Renal pelvis (tissue), 12 donors: ENCODE data around the gene LDHA. TPM values are rescaled to one million over a fixed set of nuclear protein-coding genes. Genes with fewer than 3 reads are reported as not detected.

Experiments
- DNase-seq: peaks from one replicate; pipeline ENCODE4 v3.0.0-alpha.2; 2013
- long read RNA-seq, 16 experiments: transcript quantifications; one replicate each; lab custom pipeline, GENCODE V29; 2026
- polyA plus RNA-seq, 3 donors: library from polyadenylated mRNA; unstranded; fragments of 120-200 nt; gene quantifications; one replicate each; pipeline ENCODE4 v1.2.1, GENCODE V29; 2013; ENCODE audit not compliant: insufficient read length in 3 of 3

LDHA gene
- 100 to 1,000 TPM; 298 to 317 (median 306) TPM for polyA plus RNA-seq
- long read RNA-seq, donor 1, transcript LDHA-205 (8 exons, 2,416 nt) = major isoform, 137 of 290 reads
- long read RNA-seq, donor 1, transcript LDHA-202 (5 exons, 2,169 nt) = minor isoform, 11 of 290 reads
- long read RNA-seq, donor 1, transcript LDHA-216 (4 exons, 1,345 nt) = minor isoform, 33 of 290 reads
- long read RNA-seq, donor 1, transcript LDHA-220 (7 exons, 1,288 nt) = minor isoform, 14 of 290 reads
- long read RNA-seq, donor 1, partial matches to known transcripts = 78 of 290 reads
- long read RNA-seq, donor 1, other reads (novel, unspliced or antisense) = 0 of 290 reads
- long read RNA-seq, donor 2, transcript LDHA-205 (8 exons, 2,416 nt) = major isoform, 127 of 311 reads
- long read RNA-seq, donor 2, transcript LDHA-202 (5 exons, 2,169 nt) = minor isoform, 38 of 311 reads
- long read RNA-seq, donor 2, transcript LDHA-216 (4 exons, 1,345 nt) = minor isoform, 32 of 311 reads
- long read RNA-seq, donor 2, transcript LDHA-220 (7 exons, 1,288 nt) = minor isoform, 15 of 311 reads
- long read RNA-seq, donor 2, partial matches to known transcripts = 89 of 311 reads
- long read RNA-seq, donor 2, other reads (novel, unspliced or antisense) = 0 of 311 reads
- long read RNA-seq, donor 3, transcript LDHA-202 (5 exons, 2,169 nt) = minor isoform, 6 of 165 reads
- long read RNA-seq, donor 3, transcript LDHA-205 (8 exons, 2,416 nt) = major isoform, 97 of 165 reads
- long read RNA-seq, donor 3, transcript LDHA-216 (4 exons, 1,345 nt) = minor isoform, 26 of 165 reads
- long read RNA-seq, donor 3, transcript LDHA-220 (7 exons, 1,288 nt) = minor isoform, 9 of 165 reads
- long read RNA-seq, donor 3, partial matches to known transcripts = 21 of 165 reads
- long read RNA-seq, donor 3, other reads (novel, unspliced or antisense) = 0 of 165 reads
- long read RNA-seq, donor 4, transcript LDHA-218 (8 exons, 2,305 nt) = minor isoform, 7 of 173 reads
- long read RNA-seq, donor 4, transcript LDHA-202 (5 exons, 2,169 nt) = minor isoform, 25 of 173 reads
- long read RNA-seq, donor 4, transcript LDHA-216 (4 exons, 1,345 nt) = minor isoform, 16 of 173 reads
- long read RNA-seq, donor 4, transcript LDHA-205 (8 exons, 2,416 nt) = major isoform, 94 of 173 reads
- long read RNA-seq, donor 4, partial matches to known transcripts = 20 of 173 reads
- long read RNA-seq, donor 4, other reads (novel, unspliced or antisense) = 0 of 173 reads
- long read RNA-seq, donor 5, transcript LDHA-220 (7 exons, 1,288 nt) = minor isoform, 10 of 107 reads
- long read RNA-seq, donor 5, transcript LDHA-205 (8 exons, 2,416 nt) = major isoform, 55 of 107 reads
- long read RNA-seq, donor 5, transcript LDHA-216 (4 exons, 1,345 nt) = minor isoform, 11 of 107 reads
- long read RNA-seq, donor 5, partial matches to known transcripts = 24 of 107 reads
- long read RNA-seq, donor 5, other reads (novel, unspliced or antisense) = 0 of 107 reads
- long read RNA-seq, donor 6, transcript LDHA-205 (8 exons, 2,416 nt) = major isoform, 100 of 215 reads
- long read RNA-seq, donor 6, transcript LDHA-216 (4 exons, 1,345 nt) = minor isoform, 11 of 215 reads
- long read RNA-seq, donor 6, transcript LDHA-220 (7 exons, 1,288 nt) = minor isoform, 10 of 215 reads
- long read RNA-seq, donor 6, transcript LDHA-202 (5 exons, 2,169 nt) = minor isoform, 17 of 215 reads
- long read RNA-seq, donor 6, partial matches to known transcripts = 64 of 215 reads
- long read RNA-seq, donor 6, other reads (novel, unspliced or antisense) = 0 of 215 reads
- long read RNA-seq, donor 7, transcript LDHA-218 (8 exons, 2,305 nt) = minor isoform, 7 of 177 reads
- long read RNA-seq, donor 7, transcript LDHA-216 (4 exons, 1,345 nt) = minor isoform, 15 of 177 reads
- long read RNA-seq, donor 7, transcript LDHA-220 (7 exons, 1,288 nt) = minor isoform, 8 of 177 reads
- long read RNA-seq, donor 7, transcript LDHA-205 (8 exons, 2,416 nt) = major isoform, 123 of 177 reads
- long read RNA-seq, donor 7, partial matches to known transcripts = 19 of 177 reads
- long read RNA-seq, donor 7, other reads (novel, unspliced or antisense) = 0 of 177 reads
- long read RNA-seq, donor 8, transcript LDHA-202 (5 exons, 2,169 nt) = minor isoform, 7 of 88 reads
- long read RNA-seq, donor 8, transcript LDHA-205 (8 exons, 2,416 nt) = major isoform, 54 of 88 reads
- long read RNA-seq, donor 8, transcript LDHA-216 (4 exons, 1,345 nt) = minor isoform, 14 of 88 reads
- long read RNA-seq, donor 8, transcript LDHA-220 (7 exons, 1,288 nt) = minor isoform, 8 of 88 reads
- long read RNA-seq, donor 8, partial matches to known transcripts = 0 of 88 reads
- long read RNA-seq, donor 8, other reads (novel, unspliced or antisense) = 0 of 88 reads
- long read RNA-seq, donor 9, transcript LDHA-218 (8 exons, 2,305 nt) = minor isoform, 12 of 259 reads
- long read RNA-seq, donor 9, transcript LDHA-205 (8 exons, 2,416 nt) = major isoform, 85 of 259 reads
- long read RNA-seq, donor 9, transcript LDHA-202 (5 exons, 2,169 nt) = minor isoform, 20 of 259 reads
- long read RNA-seq, donor 9, transcript LDHA-216 (4 exons, 1,345 nt) = minor isoform, 36 of 259 reads
- long read RNA-seq, donor 9, partial matches to known transcripts = 95 of 259 reads
- long read RNA-seq, donor 9, other reads (novel, unspliced or antisense) = 0 of 259 reads
- long read RNA-seq, donor 10, transcript LDHA-220 (7 exons, 1,288 nt) = minor isoform, 7 of 168 reads
- long read RNA-seq, donor 10, transcript LDHA-202 (5 exons, 2,169 nt) = minor isoform, 11 of 168 reads
- long read RNA-seq, donor 10, transcript LDHA-205 (8 exons, 2,416 nt) = major isoform, 83 of 168 reads
- long read RNA-seq, donor 10, transcript LDHA-216 (4 exons, 1,345 nt) = minor isoform, 23 of 168 reads
- long read RNA-seq, donor 10, partial matches to known transcripts = 37 of 168 reads
- long read RNA-seq, donor 10, other reads (novel, unspliced or antisense) = 0 of 168 reads
- long read RNA-seq, donor 11, transcript LDHA-205 (8 exons, 2,416 nt) = major isoform, 90 of 122 reads
- long read RNA-seq, donor 11, transcript LDHA-220 (7 exons, 1,288 nt) = minor isoform, 5 of 122 reads
- long read RNA-seq, donor 11, transcript LDHA-216 (4 exons, 1,345 nt) = minor isoform, 10 of 122 reads
- long read RNA-seq, donor 11, transcript LDHA-218 (8 exons, 2,305 nt) = minor isoform, 5 of 122 reads
- long read RNA-seq, donor 11, partial matches to known transcripts = 8 of 122 reads
- long read RNA-seq, donor 11, other reads (novel, unspliced or antisense) = 0 of 122 reads
- long read RNA-seq, donor 12, transcript LDHA-216 (4 exons, 1,345 nt) = minor isoform, 25 of 278 reads
- long read RNA-seq, donor 12, transcript LDHA-205 (8 exons, 2,416 nt) = major isoform, 129 of 278 reads
- long read RNA-seq, donor 12, transcript LDHA-202 (5 exons, 2,169 nt) = minor isoform, 25 of 278 reads
- long read RNA-seq, donor 12, transcript LDHA-218 (8 exons, 2,305 nt) = minor isoform, 10 of 278 reads
- long read RNA-seq, donor 12, partial matches to known transcripts = 78 of 278 reads
- long read RNA-seq, donor 12, other reads (novel, unspliced or antisense) = 0 of 278 reads
- long read RNA-seq, donor 13, transcript LDHA-216 (4 exons, 1,345 nt) = minor isoform, 8 of 71 reads
- long read RNA-seq, donor 13, transcript LDHA-205 (8 exons, 2,416 nt) = major isoform, 48 of 71 reads
- long read RNA-seq, donor 13, partial matches to known transcripts = 6 of 71 reads
- long read RNA-seq, donor 13, other reads (novel, unspliced or antisense) = 0 of 71 reads
- long read RNA-seq, donor 14 = 0 reads
- long read RNA-seq, donor 15, transcript LDHA-202 (5 exons, 2,169 nt) = minor isoform, 24 of 412 reads
- long read RNA-seq, donor 15, transcript LDHA-220 (7 exons, 1,288 nt) = minor isoform, 17 of 412 reads
- long read RNA-seq, donor 15, transcript LDHA-216 (4 exons, 1,345 nt) = minor isoform, 21 of 412 reads
- long read RNA-seq, donor 15, transcript LDHA-205 (8 exons, 2,416 nt) = major isoform, 201 of 412 reads
- long read RNA-seq, donor 15, partial matches to known transcripts = 136 of 412 reads
- long read RNA-seq, donor 15, other reads (novel, unspliced or antisense) = 0 of 412 reads
- long read RNA-seq, donor 16, transcript LDHA-202 (5 exons, 2,169 nt) = minor isoform, 18 of 260 reads
- long read RNA-seq, donor 16, transcript LDHA-218 (8 exons, 2,305 nt) = minor isoform, 13 of 260 reads
- long read RNA-seq, donor 16, transcript LDHA-216 (4 exons, 1,345 nt) = minor isoform, 20 of 260 reads
- long read RNA-seq, donor 16, transcript LDHA-205 (8 exons, 2,416 nt) = major isoform, 109 of 260 reads
- long read RNA-seq, donor 16, partial matches to known transcripts = 88 of 260 reads
- long read RNA-seq, donor 16, other reads (novel, unspliced or antisense) = 0 of 260 reads

- peak; percentile 89 for DNase-seq
Measured at GRCh38 chr11:18394275-18394927, at the start of gene LDHA. Gene LDHA, plus strand, starts transcription at chr11:18394563. Its CDS starts 2,280 bp downstream, at chr11:18396843.

- no peak for DNase-seq
Measured at GRCh38 chr11:18347471-18348125, 46.8 kb upstream of the LDHA start.

GRCh38 chr11:18352581-18352980 lies 41.8 kb upstream of the LDHA start:
- no peak for DNase-seq

- no peak for DNase-seq
Measured at GRCh38 chr11:18358646-18359045, 35.7 kb upstream of the LDHA start.

GRCh38 chr11:18361154-18361553 lies 33.2 kb upstream of the LDHA start:
- no peak for DNase-seq

- DNase-seq = no peak
Measured at GRCh38 chr11:18364495-18365073, 29.8 kb upstream of the LDHA start.

- no peak for DNase-seq
Measured at GRCh38 chr11:18365741-18366140, 28.6 kb upstream of the LDHA start.

- DNase-seq = no peak
Measured at GRCh38 chr11:18366286-18366685, 28.1 kb upstream of the LDHA start.

GRCh38 chr11:18367431-18367830 lies 26.9 kb upstream of the LDHA start:
- DNase-seq = no peak

GRCh38 chr11:18368221-18368620 lies 26.1 kb upstream of the LDHA start:
- no peak for DNase-seq

- no peak for DNase-seq
Measured at GRCh38 chr11:18369398-18369797, 25.0 kb upstream of the LDHA start.

- no peak for DNase-seq
Measured at GRCh38 chr11:18371279-18371678, 23.1 kb upstream of the LDHA start.

- DNase-seq = no peak
Measured at GRCh38 chr11:18372201-18372600, 22.2 kb upstream of the LDHA start.

- DNase-seq = no peak
Measured at GRCh38 chr11:18374956-18375355, 19.4 kb upstream of the LDHA start.
